Measurements from ENCODE around the gene TOMM20.
A peak's percentile ranks its signal among the peaks of the same experiment; 100 is the strongest.
"Not testable (repeated sequence)": the region's sequence is repeated elsewhere in the genome, so short reads cannot be mapped to it uniquely, and the experiment has no call there.

The TOMM20 gene

GRCh38 chr1:235128456-235129328 is at the start of gene TOMM20:
TOMM20 (minus strand) TSS chr1:235128837; CDS start chr1:235128715, 122 bp downstream.
- DNase-seq (ENCODE audit: low read depth) = peak; percentile 98

DNA sequence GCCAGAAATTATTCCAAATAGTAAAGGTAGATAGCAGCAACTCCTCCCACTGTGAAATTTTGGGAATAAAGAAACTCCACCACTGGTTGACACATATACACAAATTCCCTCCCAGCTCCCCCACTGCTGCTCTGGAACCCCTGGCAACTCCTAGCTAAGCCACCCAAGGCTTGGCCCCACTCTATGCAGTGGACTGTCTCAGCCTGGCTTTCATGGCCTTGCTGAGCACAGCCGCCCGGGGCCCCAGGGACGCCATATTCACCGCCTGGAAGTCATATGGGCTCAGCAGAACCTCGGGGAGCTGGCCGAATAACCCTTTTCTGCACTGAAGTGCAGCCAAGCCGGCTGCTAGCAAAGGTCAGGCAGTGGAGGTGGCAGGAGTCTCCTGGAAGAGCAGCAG is 47.8 kb upstream of the TOMM20 start:
- DNase-seq (ENCODE audit: low read depth) = no peak

DNA sequence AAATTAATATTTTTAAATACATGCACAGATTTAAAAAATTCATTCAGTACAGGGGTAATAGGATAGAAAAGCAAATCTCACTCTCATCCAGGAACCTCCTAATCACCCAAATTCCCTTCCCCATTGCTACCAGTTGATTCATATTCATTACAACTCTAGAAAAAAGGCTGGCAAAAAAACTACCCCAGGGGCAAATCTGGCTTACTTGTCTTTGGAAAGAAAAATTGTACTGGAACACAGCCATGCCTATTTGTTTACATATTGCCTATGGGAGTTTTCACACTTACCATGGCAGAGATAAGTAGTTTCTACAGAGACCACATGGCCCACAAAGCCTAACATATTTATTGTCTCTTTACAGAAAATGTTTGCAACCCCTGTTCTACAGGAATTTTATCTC is 41.3 kb upstream of the TOMM20 start:
- no peak for DNase-seq (ENCODE audit: low read depth)

DNA sequence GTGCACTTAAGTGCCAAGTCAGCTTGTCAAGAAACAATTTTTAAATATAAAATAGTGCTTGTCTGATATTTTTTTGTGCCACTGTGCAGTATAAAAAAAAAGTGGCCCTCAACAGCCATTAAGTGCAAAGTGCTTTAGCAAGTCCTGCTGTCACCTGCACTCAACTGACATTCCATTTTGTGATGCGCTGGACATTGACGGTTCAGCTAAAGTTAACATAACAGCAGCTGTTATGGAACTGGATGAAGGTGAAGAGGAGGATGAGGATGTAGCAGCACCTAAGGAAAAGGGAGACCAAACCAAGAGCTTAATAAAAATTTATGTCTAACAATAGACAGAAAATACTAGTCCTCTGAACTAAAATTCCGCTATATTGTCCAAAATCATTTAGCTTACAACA is 39.7 kb upstream of the TOMM20 start:
- DNase-seq (ENCODE audit: low read depth) = no peak

DNA sequence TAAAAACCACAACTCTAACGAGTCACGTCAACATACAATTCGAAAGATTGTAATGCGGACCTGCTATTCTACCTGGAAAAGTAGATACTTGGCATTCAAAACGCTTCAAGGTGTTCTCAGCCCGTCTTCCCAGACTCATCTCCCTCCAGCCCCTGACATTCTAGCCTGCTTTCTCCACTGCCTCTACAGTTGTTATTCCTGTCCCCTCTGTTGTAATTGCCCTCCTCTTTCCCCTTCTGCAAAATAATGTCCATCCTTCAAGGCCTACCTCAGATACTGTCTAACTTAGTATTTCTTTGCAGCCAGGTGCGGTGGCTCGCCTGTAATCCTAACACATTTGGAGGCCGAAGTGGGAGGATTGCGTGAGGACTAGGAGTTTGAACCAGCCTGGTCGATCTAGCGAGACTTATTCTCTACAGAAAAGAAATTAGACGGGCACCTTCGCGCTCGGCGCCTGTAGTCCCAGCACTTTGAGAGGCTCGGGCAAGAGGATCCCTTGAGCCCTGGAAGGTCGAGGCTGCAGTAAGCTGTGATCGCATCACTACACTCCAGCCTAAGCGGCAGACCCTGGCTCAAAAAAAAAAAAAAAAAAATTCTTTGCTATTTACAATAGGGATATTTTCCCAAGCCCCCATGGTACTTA is 33.2 kb upstream of the TOMM20 start:
- no peak for DNase-seq (ENCODE audit: low read depth)

DNA sequence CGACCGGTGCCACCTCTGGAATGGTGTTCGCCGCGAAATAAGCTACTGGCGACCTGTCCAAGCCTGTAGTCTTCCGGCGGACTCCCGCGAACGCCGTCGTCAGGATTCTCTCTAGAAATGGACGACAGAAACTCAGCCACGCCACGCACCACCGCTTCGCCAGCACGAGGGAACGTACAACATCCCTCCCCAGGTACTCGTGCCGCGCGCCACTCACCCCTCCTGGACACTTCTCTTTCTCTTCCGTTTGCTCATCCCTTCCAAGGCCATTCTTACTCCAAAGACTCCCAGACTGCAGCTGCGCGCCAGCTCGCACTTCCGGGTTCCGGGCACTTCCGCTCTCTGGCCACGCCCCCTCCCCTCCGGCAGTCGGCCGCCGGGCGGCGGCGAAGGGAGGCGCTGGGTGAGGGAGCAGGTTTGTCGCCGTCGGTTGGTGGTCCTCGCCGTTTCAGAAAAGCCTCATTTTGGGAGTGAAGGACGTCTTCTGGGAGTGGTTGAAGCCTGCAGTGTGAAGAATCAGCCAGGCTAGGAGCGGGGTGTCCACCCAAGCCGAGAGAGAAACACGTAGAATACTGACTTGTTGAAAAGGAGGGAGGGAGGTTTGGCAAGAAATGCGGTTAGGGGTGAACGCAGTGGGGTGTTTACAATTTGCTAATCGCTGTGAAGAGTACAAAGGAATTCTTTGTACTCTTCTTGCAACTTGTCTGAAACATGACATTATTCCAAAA is 32.5 kb upstream of the TOMM20 start, which contains the start of gene RBM34:
RBM34 (minus strand) TSS at position 294 of the 728 bp plus-strand sequence; CDS start at position 270, 24 bp downstream.
- peak; percentile 89 for DNase-seq (ENCODE audit: low read depth)

- peak; percentile 59 for DNase-seq (ENCODE audit: low read depth)
These were observed 31.8 kb upstream of the TOMM20 start for GRCh38 chr1:235160383-235160956.

DNA sequence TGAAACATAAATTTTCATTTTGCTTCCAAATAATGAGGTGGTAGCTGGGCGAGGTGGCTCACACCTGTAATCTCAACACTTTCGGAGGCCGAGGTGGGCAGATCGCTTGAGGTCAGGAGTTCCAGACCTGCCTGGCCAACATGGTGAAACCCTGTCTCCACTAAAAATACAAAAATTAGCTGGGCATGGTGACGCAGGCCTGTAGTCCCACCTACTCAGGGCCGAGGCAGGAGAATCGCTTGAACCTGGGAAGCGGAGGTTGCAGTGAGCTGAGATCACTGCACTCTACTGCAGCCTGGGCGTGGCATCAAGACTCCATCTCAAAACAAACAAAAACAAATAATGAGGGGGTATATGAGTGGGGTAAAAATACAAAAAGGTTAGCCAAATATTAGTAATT is 31.3 kb upstream of the TOMM20 start:
- DNase-seq (ENCODE audit: low read depth) = not testable (repeated sequence)

GRCh38 chr1:235159284-235159683 is 30.6 kb upstream of the TOMM20 start:
- DNase-seq (ENCODE audit: low read depth) = not testable (repeated sequence)

DNA sequence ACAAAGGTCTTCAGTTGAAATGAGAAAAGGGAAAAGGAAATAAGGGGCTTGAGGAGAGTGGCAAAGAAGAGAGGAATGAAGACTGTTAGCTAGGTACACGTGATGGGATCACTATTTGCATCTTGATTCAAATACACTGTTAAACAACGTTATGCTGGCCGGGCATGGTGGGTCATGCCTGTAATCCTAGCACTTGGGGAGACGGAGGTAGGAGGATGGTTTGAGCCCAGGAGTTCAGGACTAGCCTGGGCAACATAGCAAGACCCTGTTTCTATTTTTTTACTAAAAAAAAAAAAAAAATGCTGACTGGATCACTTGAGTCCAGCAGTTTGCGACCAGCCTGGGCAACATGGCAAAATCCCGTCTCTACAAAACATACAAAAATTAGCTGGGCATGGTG is 30.0 kb upstream of the TOMM20 start:
- DNase-seq (ENCODE audit: low read depth) = no peak

GRCh38 chr1:235157150-235157549 is 28.5 kb upstream of the TOMM20 start:
- DNase-seq (ENCODE audit: low read depth) = no peak

DNA sequence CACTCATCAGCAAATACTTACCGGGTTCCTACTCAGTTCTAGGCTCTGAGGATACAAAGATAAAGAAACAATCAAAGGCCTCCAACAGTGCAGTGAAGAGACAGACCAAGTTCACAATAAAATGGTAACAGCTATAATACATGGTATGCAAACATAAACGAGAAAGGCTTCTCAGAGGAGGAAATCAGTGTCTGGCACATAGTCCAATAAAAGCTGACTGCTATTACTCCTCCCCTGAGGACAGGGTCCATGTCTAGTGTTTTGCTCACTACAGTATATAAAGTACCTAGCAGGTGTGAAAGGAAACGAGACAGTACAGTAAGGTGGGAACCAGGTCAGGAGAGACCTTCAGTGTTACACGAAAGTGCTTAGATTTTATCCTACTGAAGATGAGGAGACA is 28.1 kb upstream of the TOMM20 start:
- DNase-seq (ENCODE audit: low read depth) = no peak

DNA sequence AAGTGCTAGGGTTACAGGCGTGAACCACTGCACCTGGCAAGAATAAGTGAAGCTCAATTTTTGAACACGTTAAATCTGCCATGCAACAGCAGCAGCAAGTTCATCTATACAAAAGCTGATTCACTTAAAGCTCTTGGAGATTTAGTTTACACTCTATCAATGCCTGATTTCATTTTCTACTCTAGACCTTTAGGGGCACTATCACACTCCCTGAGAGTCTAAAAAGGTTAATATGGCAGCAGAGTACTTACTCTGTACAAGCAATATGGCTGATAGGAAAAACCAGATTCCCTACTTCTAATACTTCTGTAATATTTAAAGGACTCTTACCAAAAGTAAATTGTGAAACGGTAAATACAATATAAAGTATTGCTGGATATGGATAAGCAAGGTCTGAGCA is 27.6 kb upstream of the TOMM20 start:
- no peak for DNase-seq (ENCODE audit: low read depth)

GRCh38 chr1:235152235-235152634 is 23.6 kb upstream of the TOMM20 start:
- DNase-seq (ENCODE audit: low read depth) = no peak

- DNase-seq (ENCODE audit: low read depth) = no peak
These were observed 22.4 kb upstream of the TOMM20 start for GRCh38 chr1:235151033-235151432.

DNA sequence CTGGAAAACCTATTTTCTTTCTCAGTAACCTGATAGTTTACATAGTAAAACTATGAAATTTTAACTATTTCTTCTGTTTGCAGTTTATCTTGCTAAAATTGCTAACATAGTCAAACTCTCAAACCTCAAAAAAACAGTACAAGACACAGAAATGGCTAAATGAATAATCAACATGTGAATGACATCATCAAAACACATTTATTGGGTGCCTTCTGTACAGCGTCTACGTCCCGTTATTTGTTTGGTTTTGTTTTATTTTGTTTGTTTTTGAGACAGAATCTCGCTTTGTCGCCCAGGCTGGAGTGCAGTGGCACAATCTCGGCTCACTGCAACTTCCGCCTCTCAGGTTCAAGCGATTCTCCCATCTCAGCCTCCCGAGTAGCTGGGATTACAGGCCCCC is 21.2 kb upstream of the TOMM20 start:
- DNase-seq (ENCODE audit: low read depth) = no peak

DNA sequence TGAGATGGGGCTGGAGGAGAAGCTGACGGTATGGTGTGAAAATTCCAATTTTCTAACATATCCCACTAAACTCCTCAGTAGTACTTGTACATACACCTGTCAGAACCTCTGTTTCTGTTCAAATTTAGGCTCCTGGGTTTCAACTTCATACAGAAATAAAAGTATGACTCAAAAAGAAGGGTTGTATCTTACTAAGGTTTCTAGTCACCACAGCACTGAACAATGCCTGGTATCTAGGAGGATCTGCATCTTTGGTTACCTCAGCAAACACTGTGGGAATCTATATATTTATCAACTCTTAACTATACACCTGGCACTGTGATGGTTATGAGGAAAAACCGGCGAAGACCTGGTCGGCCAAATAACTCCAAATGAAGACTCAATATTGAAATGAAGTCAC is 18.6 kb upstream of the TOMM20 start:
- no peak for DNase-seq (ENCODE audit: low read depth)

DNA sequence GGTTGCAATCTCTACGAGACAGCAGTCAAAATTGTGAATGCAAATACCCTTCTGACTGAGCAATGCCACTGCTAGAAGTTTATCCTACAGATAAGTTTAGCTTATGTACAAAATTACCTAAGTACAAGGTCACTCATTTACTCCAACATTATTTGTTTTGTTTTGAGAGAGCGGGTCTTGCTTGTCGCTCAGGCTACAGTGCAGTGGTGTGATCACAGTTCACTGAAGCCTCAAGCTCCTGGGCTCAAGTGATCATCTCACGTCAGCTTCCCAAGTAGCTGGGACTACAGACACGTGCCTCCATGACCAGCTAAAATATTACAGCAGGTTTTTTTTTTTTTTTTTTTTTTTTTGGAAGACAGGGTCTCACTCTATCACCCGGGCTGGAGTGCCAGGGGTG is 17.0 kb upstream of the TOMM20 start:
- no peak for DNase-seq (ENCODE audit: low read depth)

GRCh38 chr1:235142991-235143390 is 14.4 kb upstream of the TOMM20 start:
- no peak for DNase-seq (ENCODE audit: low read depth)

GRCh38 chr1:235139315-235139714 is 10.7 kb upstream of the TOMM20 start:
- no peak for DNase-seq (ENCODE audit: low read depth)

DNA sequence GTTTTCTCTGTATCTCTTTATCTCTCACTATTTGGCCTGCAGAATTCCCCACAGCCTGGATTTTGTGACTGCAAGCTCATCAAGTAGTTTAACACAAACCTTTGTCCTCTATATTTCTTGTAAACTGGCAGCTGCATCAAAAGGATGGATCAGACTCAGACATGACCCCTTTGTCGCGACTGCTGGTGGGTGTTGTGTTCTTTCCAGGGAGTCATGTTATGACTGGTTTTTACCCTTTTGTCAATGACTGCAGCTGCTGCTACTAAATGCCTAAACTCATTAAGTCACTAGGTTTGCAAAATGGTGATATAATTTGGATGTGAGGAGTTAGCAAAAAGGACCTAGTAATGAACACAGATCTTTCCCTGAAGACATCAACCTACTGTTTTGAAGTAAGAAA is 10.2 kb upstream of the TOMM20 start:
- no peak for DNase-seq (ENCODE audit: low read depth)

DNA sequence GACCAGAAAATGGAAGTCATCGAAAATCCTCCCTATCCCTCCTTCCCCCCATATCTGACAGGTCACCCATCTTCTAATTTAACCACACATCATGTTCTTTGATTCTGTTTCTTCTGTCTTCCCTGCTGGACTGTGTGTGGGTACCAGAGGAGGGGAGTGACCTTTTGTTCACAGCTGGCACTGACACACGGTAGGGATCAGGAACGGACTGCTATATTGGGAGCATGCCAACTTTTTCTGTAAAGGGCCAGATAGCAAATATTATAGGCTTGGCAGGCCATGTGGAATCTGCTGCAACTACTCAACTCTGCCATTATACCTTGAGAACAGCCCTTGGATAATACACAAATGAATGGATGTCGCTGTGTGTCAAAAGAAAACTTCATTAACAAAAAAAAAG is 7.5 kb upstream of the TOMM20 start:
- DNase-seq (ENCODE audit: low read depth) = no peak
